Left forelimb (tissue), 1 donor: ENCODE measurements around the gene GALNT1.

Source experiments
- DNase-seq: peaks from one replicate; pipeline ENCODE4 v3.0.0-alpha.2; 2018; ENCODE audit warnings: low spot score

The GALNT1 gene

GRCh38 chr18:35721431-35722081 is 140.0 kb downstream of the GALNT1 start:
- DNase-seq: no peak

- DNase-seq: no peak
Measured at GRCh38 chr18:35728676-35729075, 147.1 kb downstream of the GALNT1 start.

GRCh38 chr18:35729991-35730668 is 148.6 kb downstream of the GALNT1 start:
- DNase-seq: no peak

- DNase-seq: no peak
Measured at GRCh38 chr18:35730691-35731370, 149.3 kb downstream of the GALNT1 start.

GRCh38 chr18:35731701-35732100 is 150.2 kb downstream of the GALNT1 start:
- DNase-seq: no peak

GRCh38 chr18:35732162-35732561 is 150.6 kb downstream of the GALNT1 start:
- no peak for DNase-seq

GRCh38 chr18:35732636-35733035 is 151.1 kb downstream of the GALNT1 start:
- no peak for DNase-seq

- DNase-seq: no peak
Measured at GRCh38 chr18:35733408-35733807, 151.9 kb downstream of the GALNT1 start.

- DNase-seq: no peak
Measured at GRCh38 chr18:35736696-35737095, 155.2 kb downstream of the GALNT1 start.

GRCh38 chr18:35739778-35740177 is 158.2 kb downstream of the GALNT1 start:
- no peak for DNase-seq

GRCh38 chr18:35740656-35741055 is 159.1 kb downstream of the GALNT1 start:
- DNase-seq: no peak

- no peak for DNase-seq
Measured at GRCh38 chr18:35743916-35744315, 162.4 kb downstream of the GALNT1 start.

GRCh38 chr18:35745814-35746213 is 164.3 kb downstream of the GALNT1 start:
- no peak for DNase-seq

- DNase-seq: no peak
Measured at GRCh38 chr18:35746826-35747339, 165.3 kb downstream of the GALNT1 start.

GRCh38 chr18:35747894-35748472 is 166.4 kb downstream of the GALNT1 start:
- no peak for DNase-seq

- no peak for DNase-seq
Measured at GRCh38 chr18:35749701-35750100, 168.2 kb downstream of the GALNT1 start.

- no peak for DNase-seq
Measured at GRCh38 chr18:35750929-35751328, 169.4 kb downstream of the GALNT1 start.

GRCh38 chr18:35753306-35753910 is 171.9 kb downstream of the GALNT1 start:
- DNase-seq: no peak

- DNase-seq: no peak
Measured at GRCh38 chr18:35754464-35754863, 172.9 kb downstream of the GALNT1 start.

- no peak for DNase-seq
Measured at GRCh38 chr18:35755369-35755768, 173.8 kb downstream of the GALNT1 start.

GRCh38 chr18:35756506-35757117 is 175.1 kb downstream of the GALNT1 start:
- DNase-seq: no peak
